22Rv1 (cell line): ENCODE measurements around the gene PLCB4.

Experiments used
- H3K27ac ChIP-seq: fragments of 450-650 bp; 2 replicates; pipeline ENCODE4 v1.5.1; 2017
- CTCF ChIP-seq: fragments of 450-650 bp; IDR thresholded peaks from 2 replicates; pipeline ENCODE4 v1.5.1; 2017; ENCODE audit warnings: mild to moderate bottlenecking
- ZFX ChIP-seq: fragments of 450-650 bp; IDR thresholded peaks from 2 replicates; pipeline ENCODE4 v1.6.1; 2017; ENCODE audit warnings: antibody characterized with exemption, borderline replicate concordance

The PLCB4 gene

GRCh38 chr20:9279918-9280401 is 211.1 kb downstream of the PLCB4 start:
- TF ChIP-seq ZFX (no peak), CTCF (no peak)
- H3K27ac ChIP-seq, result no peak overlapping the region

GRCh38 chr20:9280666-9281065 is 211.8 kb downstream of the PLCB4 start:
- TF ChIP-seq CTCF, result no peak
- no peak for TF ChIP-seq ZFX
- no peak overlapping the region for H3K27ac ChIP-seq

- no peak overlapping the region for H3K27ac ChIP-seq
- TF ChIP-seq CTCF, result no peak
- no peak for TF ChIP-seq ZFX
Measured at GRCh38 chr20:9281803-9282202, 212.9 kb downstream of the PLCB4 start.

GRCh38 chr20:9285617-9286016 is 216.7 kb downstream of the PLCB4 start:
- no peak for TF ChIP-seq CTCF
- TF ChIP-seq ZFX, result no peak
- no peak overlapping the region for H3K27ac ChIP-seq

- no peak overlapping the region for H3K27ac ChIP-seq
- no peak for TF ChIP-seq CTCF
- no peak for TF ChIP-seq ZFX
Measured at GRCh38 chr20:9286501-9287461, 217.9 kb downstream of the PLCB4 start.

- no peak for TF ChIP-seq CTCF
- TF ChIP-seq ZFX, result no peak
- no peak overlapping the region for H3K27ac ChIP-seq
Measured at GRCh38 chr20:9287826-9288225, 218.9 kb downstream of the PLCB4 start.

GRCh38 chr20:9290331-9290730 is 221.4 kb downstream of the PLCB4 start:
- no peak overlapping the region for H3K27ac ChIP-seq
- no peak for TF ChIP-seq ZFX
- no peak for TF ChIP-seq CTCF
